Measurements from ENCODE around the gene SI.

SI gene

GRCh38 chr3:165078293-165078692, at the start of gene SI:
Gene SI, minus strand, starts transcription at chr3:165078496. Its CDS starts 2,484 bp downstream, at chr3:165076012.
- Histone ChIP-seq H3K9me3 (ENCODE audit: control insufficient read depth in 1 of 2, low read length in 2 of 2) (no peaks in the 10 kb centered on the region), H3K27ac (ENCODE audit: low read depth, low read length) (no peak within 1 kb of the TSS), H3K4me3 (ENCODE audit: low read depth in 1 of 2, low read length in 2 of 2) (peak within 1 kb of the TSS; percentile 78 to 87)

GRCh38 chr3:165125836-165126235, 47.5 kb upstream of the SI start:
- peaks cover 11 to 15% of the 10 kb centered on the region in 2 donors for H3K4me1 ChIP-seq (ENCODE audit: control insufficient read depth in 1 of 2, insufficient read depth in 2 of 2, low read length in 2 of 2)
- H3K4me3 ChIP-seq (ENCODE audit: low read depth in 1 of 2, low read length in 2 of 2), result no peak overlapping the region
- no peak overlapping the region for H3K27ac ChIP-seq (ENCODE audit: low read depth, low read length)
- H3K9ac ChIP-seq (ENCODE audit: low read depth in 1 of 2, low read length in 2 of 2), result no peak overlapping the region
- no peaks in the 10 kb centered on the region for H3K27me3 ChIP-seq (ENCODE audit: control insufficient read depth in 1 of 2, insufficient read depth in 2 of 2, low read length in 2 of 2)
- no peaks in the 10 kb centered on the region for H3K36me3 ChIP-seq (ENCODE audit: control insufficient read depth in 1 of 2, insufficient read depth in 2 of 2, low read length in 2 of 2)
- peaks cover 4 to 6% of the 10 kb centered on the region in 2 donors for H3K9me3 ChIP-seq (ENCODE audit: control insufficient read depth in 1 of 2, low read length in 2 of 2)

More at GRCh38 chr3:165078293-165078692, at the start of gene SI:
- Histone ChIP-seq H3K36me3 (ENCODE audit: control insufficient read depth in 1 of 2, insufficient read depth in 2 of 2, low read length in 2 of 2) (peaks cover 0 to 2% of the 10 kb centered on the region in 2 donors), H3K27me3 (ENCODE audit: control insufficient read depth in 1 of 2, insufficient read depth in 2 of 2, low read length in 2 of 2) (no peaks in the 10 kb centered on the region), H3K4me1 (ENCODE audit: control insufficient read depth in 1 of 2, insufficient read depth in 2 of 2, low read length in 2 of 2) (peaks cover 13 to 14% of the 10 kb centered on the region in 2 donors), H3K9ac (ENCODE audit: low read depth in 1 of 2, low read length in 2 of 2) (peak within 1 kb of the TSS; percentile 45 to 61)

- Histone ChIP-seq H3K36me3 (ENCODE audit: control insufficient read depth in 1 of 2, insufficient read depth in 2 of 2, low read length in 2 of 2) (no peaks in the 10 kb centered on the region), H3K4me1 (ENCODE audit: control insufficient read depth in 1 of 2, insufficient read depth in 2 of 2, low read length in 2 of 2) (peaks cover 5 to 8% of the 10 kb centered on the region in 2 donors), H3K4me3 (ENCODE audit: low read depth in 1 of 2, low read length in 2 of 2) (no peak overlapping the region), H3K9ac (ENCODE audit: low read depth in 1 of 2, low read length in 2 of 2) (no peak overlapping the region), H3K27ac (ENCODE audit: low read depth, low read length) (no peak overlapping the region), H3K9me3 (ENCODE audit: control insufficient read depth in 1 of 2, low read length in 2 of 2) (peaks cover 0 to 2% of the 10 kb centered on the region in 2 donors), H3K27me3 (ENCODE audit: control insufficient read depth in 1 of 2, insufficient read depth in 2 of 2, low read length in 2 of 2) (no peaks in the 10 kb centered on the region)
Observed at GRCh38 chr3:165111401-165111800, 33.1 kb upstream of the SI start.

- Histone ChIP-seq H3K27ac (ENCODE audit: low read depth, low read length) (no peak overlapping the region), H3K9ac (ENCODE audit: low read depth in 1 of 2, low read length in 2 of 2) (no peak overlapping the region), H3K36me3 (ENCODE audit: control insufficient read depth in 1 of 2, insufficient read depth in 2 of 2, low read length in 2 of 2) (no peaks in the 10 kb centered on the region), H3K4me1 (ENCODE audit: control insufficient read depth in 1 of 2, insufficient read depth in 2 of 2, low read length in 2 of 2) (no peaks in the 10 kb centered on the region), H3K9me3 (ENCODE audit: control insufficient read depth in 1 of 2, low read length in 2 of 2) (no peaks in the 10 kb centered on the region), H3K4me3 (ENCODE audit: low read depth in 1 of 2, low read length in 2 of 2) (no peak overlapping the region), H3K27me3 (ENCODE audit: control insufficient read depth in 1 of 2, insufficient read depth in 2 of 2, low read length in 2 of 2) (no peaks in the 10 kb centered on the region)
Observed at GRCh38 chr3:165103616-165104015, 25.3 kb upstream of the SI start.

- no peak overlapping the region for H3K9ac ChIP-seq (ENCODE audit: low read depth in 1 of 2, low read length in 2 of 2)
- no peaks in the 10 kb centered on the region for H3K36me3 ChIP-seq (ENCODE audit: control insufficient read depth in 1 of 2, insufficient read depth in 2 of 2, low read length in 2 of 2)
- peaks cover 13 to 14% of the 10 kb centered on the region in 2 donors for H3K4me1 ChIP-seq (ENCODE audit: control insufficient read depth in 1 of 2, insufficient read depth in 2 of 2, low read length in 2 of 2)
Observed at GRCh38 chr3:165082650-165083049, 4.4 kb upstream of the SI start.

GRCh38 chr3:165081183-165081582, 2.9 kb upstream of the SI start:
- Histone ChIP-seq H3K36me3 (ENCODE audit: control insufficient read depth in 1 of 2, insufficient read depth in 2 of 2, low read length in 2 of 2) (no peaks in the 10 kb centered on the region), H3K4me1 (ENCODE audit: control insufficient read depth in 1 of 2, insufficient read depth in 2 of 2, low read length in 2 of 2) (peaks cover 13 to 14% of the 10 kb centered on the region in 2 donors), H3K4me3 (ENCODE audit: low read depth in 1 of 2, low read length in 2 of 2) (peak overlapping the region in 1 of 2 donors; percentile 22), H3K27ac (ENCODE audit: low read depth, low read length) (no peak overlapping the region), H3K27me3 (ENCODE audit: control insufficient read depth in 1 of 2, insufficient read depth in 2 of 2, low read length in 2 of 2) (no peaks in the 10 kb centered on the region), H3K9ac (ENCODE audit: low read depth in 1 of 2, low read length in 2 of 2) (no peak overlapping the region), H3K9me3 (ENCODE audit: control insufficient read depth in 1 of 2, low read length in 2 of 2) (no peaks in the 10 kb centered on the region)

More at GRCh38 chr3:165082650-165083049, 4.4 kb upstream of the SI start:
- Histone ChIP-seq H3K27me3 (ENCODE audit: control insufficient read depth in 1 of 2, insufficient read depth in 2 of 2, low read length in 2 of 2) (no peaks in the 10 kb centered on the region), H3K4me3 (ENCODE audit: low read depth in 1 of 2, low read length in 2 of 2) (peak overlapping the region in 1 of 2 donors; percentile 23), H3K27ac (ENCODE audit: low read depth, low read length) (no peak overlapping the region), H3K9me3 (ENCODE audit: control insufficient read depth in 1 of 2, low read length in 2 of 2) (no peaks in the 10 kb centered on the region)

GRCh38 chr3:165075695-165076094, 2.6 kb downstream of the SI start:
- Histone ChIP-seq H3K27me3 (ENCODE audit: control insufficient read depth in 1 of 2, insufficient read depth in 2 of 2, low read length in 2 of 2) (no peaks in the 10 kb centered on the region), H3K4me1 (ENCODE audit: control insufficient read depth in 1 of 2, insufficient read depth in 2 of 2, low read length in 2 of 2) (no peaks in the 10 kb centered on the region), H3K9ac (ENCODE audit: low read depth in 1 of 2, low read length in 2 of 2) (peak overlapping the region in 1 of 2 donors; percentile 27), H3K4me3 (ENCODE audit: low read depth in 1 of 2, low read length in 2 of 2) (peak overlapping the region; percentile 59 to 78), H3K27ac (ENCODE audit: low read depth, low read length) (no peak overlapping the region), H3K36me3 (ENCODE audit: control insufficient read depth in 1 of 2, insufficient read depth in 2 of 2, low read length in 2 of 2) (peaks cover 0 to 10% of the 10 kb centered on the region in 2 donors), H3K9me3 (ENCODE audit: control insufficient read depth in 1 of 2, low read length in 2 of 2) (no peaks in the 10 kb centered on the region)

GRCh38 chr3:165070682-165071081, 7.6 kb downstream of the SI start:
- no peaks in the 10 kb centered on the region for H3K4me1 ChIP-seq (ENCODE audit: control insufficient read depth in 1 of 2, insufficient read depth in 2 of 2, low read length in 2 of 2)
- H3K36me3 ChIP-seq (ENCODE audit: control insufficient read depth in 1 of 2, insufficient read depth in 2 of 2, low read length in 2 of 2), result peaks cover 0 to 18% of the 10 kb centered on the region in 2 donors
- H3K27ac ChIP-seq (ENCODE audit: low read depth, low read length), result no peak overlapping the region

GRCh38 chr3:165056510-165056909, 21.8 kb downstream of the SI start:
- Histone ChIP-seq H3K9ac (ENCODE audit: low read depth in 1 of 2, low read length in 2 of 2) (no peak overlapping the region), H3K4me1 (ENCODE audit: control insufficient read depth in 1 of 2, insufficient read depth in 2 of 2, low read length in 2 of 2) (no peaks in the 10 kb centered on the region), H3K36me3 (ENCODE audit: control insufficient read depth in 1 of 2, insufficient read depth in 2 of 2, low read length in 2 of 2) (peaks cover 11 to 46% of the 10 kb centered on the region in 2 donors), H3K27me3 (ENCODE audit: control insufficient read depth in 1 of 2, insufficient read depth in 2 of 2, low read length in 2 of 2) (no peaks in the 10 kb centered on the region), H3K9me3 (ENCODE audit: control insufficient read depth in 1 of 2, low read length in 2 of 2) (no peaks in the 10 kb centered on the region), H3K4me3 (ENCODE audit: low read depth in 1 of 2, low read length in 2 of 2) (no peak overlapping the region), H3K27ac (ENCODE audit: low read depth, low read length) (no peak overlapping the region)

More at GRCh38 chr3:165070682-165071081, 7.6 kb downstream of the SI start:
- H3K9ac ChIP-seq (ENCODE audit: low read depth in 1 of 2, low read length in 2 of 2), result no peak overlapping the region
- H3K27me3 ChIP-seq (ENCODE audit: control insufficient read depth in 1 of 2, insufficient read depth in 2 of 2, low read length in 2 of 2), result no peaks in the 10 kb centered on the region
- no peaks in the 10 kb centered on the region for H3K9me3 ChIP-seq (ENCODE audit: control insufficient read depth in 1 of 2, low read length in 2 of 2)
- no peak overlapping the region for H3K4me3 ChIP-seq (ENCODE audit: low read depth in 1 of 2, low read length in 2 of 2)

GRCh38 chr3:165040186-165040585, 38.1 kb downstream of the SI start:
- no peaks in the 10 kb centered on the region for H3K4me1 ChIP-seq (ENCODE audit: control insufficient read depth in 1 of 2, insufficient read depth in 2 of 2, low read length in 2 of 2)
- H3K27ac ChIP-seq (ENCODE audit: low read depth, low read length), result no peak overlapping the region
- no peak overlapping the region for H3K9ac ChIP-seq (ENCODE audit: low read depth in 1 of 2, low read length in 2 of 2)
- no peaks in the 10 kb centered on the region for H3K27me3 ChIP-seq (ENCODE audit: control insufficient read depth in 1 of 2, insufficient read depth in 2 of 2, low read length in 2 of 2)
- H3K9me3 ChIP-seq (ENCODE audit: control insufficient read depth in 1 of 2, low read length in 2 of 2), result no peaks in the 10 kb centered on the region
- H3K36me3 ChIP-seq (ENCODE audit: control insufficient read depth in 1 of 2, insufficient read depth in 2 of 2, low read length in 2 of 2), result peaks cover 15 to 58% of the 10 kb centered on the region in 2 donors
- H3K4me3 ChIP-seq (ENCODE audit: low read depth in 1 of 2, low read length in 2 of 2), result no peak overlapping the region
